NCI-H2029 (cell line): ENCODE results near the gene SPOCK1.

Source experiments
- DNase-seq: peaks from one replicate; lab custom pipeline; 2025; lab: John Stamatoyannopoulos, UW

Gene SPOCK1

GRCh38 chr5:137492331-137492730 is 6.8 kb downstream of the SPOCK1 start:
- no peak for DNase-seq

DNA sequence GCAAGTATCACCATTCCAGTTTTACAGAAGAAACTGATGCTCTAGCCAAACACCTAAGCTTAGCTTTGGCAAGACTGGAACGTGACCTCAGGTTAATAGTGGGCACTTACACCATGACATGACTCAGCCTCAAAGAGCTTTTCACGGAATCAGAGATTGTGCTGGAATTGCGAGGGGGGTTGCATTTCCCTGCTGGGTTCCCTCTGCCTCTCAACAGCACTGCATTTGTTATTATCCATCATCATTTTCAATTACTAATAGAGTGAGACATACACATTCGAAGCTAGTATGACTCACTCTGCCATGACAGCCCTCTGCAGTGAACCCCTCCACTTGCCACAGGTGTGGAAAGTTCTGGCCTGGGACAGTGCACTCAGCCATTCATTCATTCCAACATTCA is 8.0 kb downstream of the SPOCK1 start:
- DNase-seq, result no peak

DNA sequence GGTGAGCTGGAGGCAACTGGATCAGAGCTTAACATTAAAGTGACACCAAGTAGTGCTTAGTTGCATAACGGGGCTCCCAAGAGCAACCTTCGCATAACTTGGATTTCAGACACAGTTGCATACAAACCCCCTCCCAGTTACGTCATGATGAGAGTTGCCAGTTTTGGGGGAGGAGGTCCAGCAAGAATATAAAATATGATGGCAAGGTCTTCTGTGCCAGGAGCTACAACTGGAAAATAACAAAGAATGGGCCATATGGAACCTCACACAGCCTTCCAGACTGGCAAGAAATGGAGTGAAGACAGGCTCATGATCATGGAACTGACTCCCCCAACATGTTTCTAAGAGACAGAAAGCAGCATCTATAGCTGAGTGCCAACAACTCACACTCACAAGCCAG is 8.5 kb downstream of the SPOCK1 start:
- no peak for DNase-seq

- DNase-seq, result no peak
Measured at GRCh38 chr5:137488974-137489373, 10.2 kb downstream of the SPOCK1 start.

- no peak for DNase-seq
Measured at GRCh38 chr5:137488516-137488915, 10.6 kb downstream of the SPOCK1 start.

DNA sequence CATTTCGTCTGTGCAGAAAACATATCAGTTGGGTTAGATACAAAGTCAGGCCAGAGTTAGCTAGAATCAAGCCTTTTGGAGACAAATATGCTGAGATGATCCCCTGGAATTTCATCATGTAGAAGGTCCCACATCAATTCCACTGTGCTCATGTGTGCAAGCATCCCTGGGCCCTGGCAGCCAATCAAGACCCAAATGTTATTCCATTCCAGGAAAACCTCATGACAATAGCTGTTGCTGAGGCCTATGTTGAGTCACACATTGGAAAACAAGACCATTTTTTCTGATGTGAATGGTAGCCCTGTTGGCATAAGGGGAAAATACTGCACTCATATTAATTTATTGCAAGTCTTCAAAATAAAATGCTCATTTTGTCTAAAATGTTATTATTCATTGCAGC is 11.5 kb downstream of the SPOCK1 start:
- no peak for DNase-seq

DNA sequence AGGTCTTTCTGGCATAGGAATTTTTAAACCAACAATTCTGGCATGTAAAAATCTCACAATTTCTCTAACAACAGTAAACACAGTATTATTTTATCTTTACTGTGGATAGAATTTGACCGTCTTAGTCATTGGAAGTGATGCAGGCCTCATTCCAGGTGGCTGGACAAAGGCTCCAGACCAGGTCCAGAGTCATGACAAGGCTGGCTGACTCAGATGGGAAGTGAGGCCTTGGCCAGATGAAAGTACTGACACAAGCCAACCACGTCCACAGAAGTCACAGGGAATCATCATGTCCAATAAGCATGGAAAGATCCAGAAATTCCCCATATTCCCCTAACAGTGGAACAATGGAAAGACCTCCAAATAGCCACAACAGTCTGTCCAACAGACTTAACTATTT is 12.4 kb downstream of the SPOCK1 start:
- DNase-seq, result no peak

DNA sequence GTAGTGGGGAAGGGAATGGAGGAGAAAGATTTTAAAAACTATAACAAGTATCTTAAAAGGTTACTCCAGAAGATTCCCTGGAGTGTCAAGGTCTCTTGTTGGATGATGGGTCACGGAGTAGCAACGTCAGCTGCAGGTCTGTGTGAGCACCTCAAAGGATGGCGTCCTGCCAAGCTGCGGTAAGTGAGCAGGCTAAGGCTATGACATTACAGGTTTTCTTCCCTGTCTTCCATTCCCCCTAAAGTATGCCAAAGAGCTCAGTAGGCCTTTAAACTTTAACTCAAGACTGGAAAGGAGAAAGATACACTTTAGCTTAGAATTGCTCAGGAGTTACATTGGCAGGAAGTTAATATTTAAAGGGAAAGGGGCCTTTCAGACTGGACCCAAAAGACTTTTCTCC is 17.5 kb downstream of the SPOCK1 start:
- no peak for DNase-seq

GRCh38 chr5:137478043-137478442 is 21.1 kb downstream of the SPOCK1 start:
- DNase-seq, result no peak

- DNase-seq, result no peak
Measured at GRCh38 chr5:137470921-137471220, 28.3 kb downstream of the SPOCK1 start.

DNA sequence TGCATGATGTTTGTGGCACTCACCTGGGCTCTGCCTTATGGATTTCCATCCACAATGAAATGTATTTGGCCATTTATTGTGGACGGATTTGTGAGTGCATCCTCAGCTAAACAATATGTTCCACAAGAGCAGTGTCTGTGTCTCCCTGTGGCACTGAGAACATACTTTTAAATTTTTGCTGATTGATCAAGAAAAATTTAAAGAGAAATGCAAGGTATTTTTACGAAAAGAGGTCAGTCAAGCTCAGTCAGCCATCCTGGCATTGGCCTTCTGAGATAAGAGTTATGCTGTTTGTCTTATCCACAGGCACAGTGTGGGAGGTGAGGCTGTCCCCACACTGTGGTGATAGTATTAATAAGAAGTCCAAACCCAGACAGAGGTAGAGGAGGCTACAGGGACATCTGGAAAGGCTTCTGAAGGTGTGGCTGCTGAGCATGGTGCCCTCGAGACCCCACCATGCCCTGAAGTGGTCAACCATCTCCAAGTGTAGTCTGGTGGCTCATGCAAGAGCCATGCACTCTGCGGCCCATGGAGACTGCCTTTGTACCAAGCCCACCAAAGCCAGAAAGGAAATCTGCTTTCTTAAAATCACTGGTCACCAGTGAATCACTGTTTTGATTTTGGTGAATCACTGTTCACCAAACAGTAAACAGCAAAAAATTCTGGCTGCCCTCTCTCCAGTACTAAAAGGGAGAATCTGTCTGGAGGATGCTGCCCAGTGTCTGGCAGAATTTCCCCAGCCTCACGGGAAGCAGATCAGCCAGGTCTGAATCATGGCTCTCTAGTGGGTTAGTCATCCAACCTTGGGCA is 28.8 kb downstream of the SPOCK1 start:
- no peak for DNase-seq

GRCh38 chr5:137466889-137467288 is 32.2 kb downstream of the SPOCK1 start:
- DNase-seq, result no peak

GRCh38 chr5:137465930-137466329 is 33.2 kb downstream of the SPOCK1 start:
- DNase-seq, result no peak

- no peak for DNase-seq
Measured at GRCh38 chr5:137462816-137463520, 36.2 kb downstream of the SPOCK1 start.

DNA sequence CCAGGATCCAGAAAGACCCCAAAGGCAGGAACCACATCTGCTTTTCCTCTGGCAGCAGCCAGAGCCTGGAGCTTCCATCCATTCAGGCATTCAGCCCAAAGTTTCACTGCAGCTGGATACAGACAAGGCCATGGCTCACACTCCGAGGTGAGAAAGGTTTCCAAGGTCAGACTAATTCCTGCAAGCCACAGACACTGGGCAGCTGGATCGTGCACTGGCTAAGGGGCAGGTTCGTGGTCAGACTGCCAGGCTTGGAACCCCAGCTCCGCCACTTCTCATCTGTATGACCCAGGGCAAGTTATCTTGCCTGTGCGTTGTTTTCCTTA is 36.9 kb downstream of the SPOCK1 start:
- DNase-seq, result no peak

DNA sequence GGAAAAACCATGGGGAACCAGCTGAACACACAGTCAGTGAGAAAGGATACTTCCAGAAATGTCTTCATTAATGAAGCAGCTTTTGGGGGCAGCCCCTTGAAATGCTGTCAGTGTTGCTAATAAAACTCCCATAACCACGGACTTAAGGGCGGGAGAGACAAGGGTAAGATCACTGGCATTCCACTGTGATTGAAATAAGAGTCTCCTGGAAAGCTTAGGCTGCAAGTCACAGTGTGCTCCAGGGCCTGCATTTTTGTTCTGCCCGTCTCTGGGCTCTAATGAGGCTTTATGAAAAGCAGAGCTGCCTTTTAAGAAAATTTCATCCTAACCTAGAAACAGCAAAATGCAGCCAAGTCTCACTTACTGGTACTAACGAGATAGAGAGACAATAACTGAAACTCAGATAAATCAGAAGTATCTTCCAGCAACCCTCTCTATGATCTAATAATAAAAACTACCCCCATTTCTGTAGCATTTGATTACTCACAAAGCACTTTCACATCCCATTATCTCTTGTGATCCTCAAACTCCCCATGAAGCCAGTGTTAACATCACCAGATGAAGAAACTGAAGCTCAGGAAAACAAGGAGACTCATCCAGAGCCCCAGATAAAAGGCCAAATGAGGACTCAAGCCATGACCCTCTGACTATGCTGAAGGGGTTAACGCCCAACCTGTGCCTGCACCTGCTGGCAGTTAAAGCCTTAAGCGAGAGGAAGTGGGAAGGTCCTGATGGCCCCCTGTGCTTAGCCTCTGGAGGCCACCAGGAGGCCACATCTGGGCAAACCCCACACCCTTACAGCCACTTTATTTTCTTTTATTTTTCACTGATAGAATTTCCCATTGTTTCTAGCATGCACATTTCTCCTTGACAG is 37.5 kb downstream of the SPOCK1 start:
- no peak for DNase-seq

GRCh38 chr5:137454671-137455070 is 44.5 kb downstream of the SPOCK1 start:
- DNase-seq, result no peak

DNA sequence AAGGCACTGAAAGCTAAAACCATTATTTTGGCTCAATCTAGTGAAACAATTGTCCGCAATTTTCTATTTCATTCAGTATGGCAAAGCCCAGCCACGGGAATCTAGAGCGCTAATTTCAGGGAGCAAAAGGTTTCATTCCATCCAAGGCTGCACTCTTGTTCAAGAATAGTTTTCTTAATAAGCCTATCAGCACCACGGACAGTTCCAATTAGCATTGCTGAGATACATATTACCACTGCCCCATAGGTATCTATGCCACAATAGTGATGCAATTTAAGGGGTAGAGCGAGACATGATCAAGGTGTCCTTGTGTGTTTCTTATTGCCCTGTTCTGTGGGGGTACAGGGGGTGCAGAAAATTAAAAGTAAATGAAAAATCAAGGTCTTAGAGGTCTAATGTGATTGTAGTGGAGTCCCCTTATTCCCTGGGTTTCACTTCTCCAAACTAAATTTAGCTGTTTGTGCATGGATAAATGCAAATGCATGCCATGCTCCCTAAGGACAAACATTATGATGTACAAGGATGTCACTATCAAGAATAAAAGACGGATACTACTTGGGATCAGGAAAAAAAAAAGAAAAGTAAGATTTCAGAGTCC is 45.5 kb downstream of the SPOCK1 start:
- no peak for DNase-seq

DNA sequence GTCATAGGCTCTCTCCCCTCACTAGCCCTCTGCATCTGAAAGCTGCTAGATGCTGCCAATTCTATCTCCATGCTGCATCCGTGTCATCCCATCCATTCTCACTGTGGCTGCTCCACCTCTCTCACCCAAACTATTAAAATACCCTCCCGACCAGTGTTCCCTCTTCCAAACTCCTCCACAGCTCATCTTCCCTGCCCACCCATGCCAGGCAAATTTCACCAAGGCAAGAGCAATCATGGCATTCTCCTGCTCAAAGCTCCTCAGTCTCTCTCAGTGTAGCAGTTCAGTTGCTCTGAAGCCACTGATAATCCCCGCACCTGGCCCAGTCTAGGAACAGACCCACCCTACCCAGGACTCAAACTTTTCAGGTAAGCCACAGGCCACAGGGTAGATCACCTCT is 48.4 kb downstream of the SPOCK1 start:
- DNase-seq, result no peak

- no peak for DNase-seq
Measured at GRCh38 chr5:137448868-137449267, 50.3 kb downstream of the SPOCK1 start.

DNA sequence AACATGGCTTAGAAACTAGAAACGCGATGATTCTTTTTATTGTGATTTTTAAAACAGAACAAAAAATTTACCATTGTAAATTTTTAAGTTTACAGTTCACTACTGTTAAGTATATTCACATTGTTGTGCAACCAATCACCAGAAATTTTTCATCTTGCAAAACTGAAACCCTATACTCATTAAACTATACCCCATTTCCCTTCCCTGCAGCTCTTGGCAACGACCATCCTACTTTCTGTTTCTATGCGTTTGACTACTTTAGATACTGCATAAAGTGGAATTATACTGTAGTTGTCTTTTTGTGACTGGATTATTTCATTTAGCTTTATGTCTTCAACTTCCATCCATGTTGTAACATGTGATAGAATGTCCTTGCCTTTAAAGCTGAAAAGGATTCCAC is 52.5 kb downstream of the SPOCK1 start:
- no peak for DNase-seq

DNA sequence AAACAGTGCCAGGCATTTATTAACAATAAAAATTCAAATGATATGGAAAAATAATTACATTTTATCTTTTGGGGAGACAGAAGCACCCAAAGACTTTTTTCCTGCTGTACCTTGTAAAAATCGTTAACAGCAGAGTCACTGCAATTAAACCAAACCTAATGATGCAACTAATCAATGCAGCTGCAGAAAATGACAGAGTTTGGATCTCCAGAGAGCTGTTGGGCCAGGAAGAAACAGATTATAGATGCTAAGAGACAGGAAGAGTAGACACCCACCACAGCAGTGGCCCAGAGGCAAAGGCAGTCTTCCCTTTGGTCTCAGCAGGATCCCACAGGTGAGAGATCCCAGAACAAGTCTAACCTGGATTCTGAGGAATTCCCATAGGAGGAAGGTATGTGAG is 53.0 kb downstream of the SPOCK1 start:
- DNase-seq, result no peak

DNA sequence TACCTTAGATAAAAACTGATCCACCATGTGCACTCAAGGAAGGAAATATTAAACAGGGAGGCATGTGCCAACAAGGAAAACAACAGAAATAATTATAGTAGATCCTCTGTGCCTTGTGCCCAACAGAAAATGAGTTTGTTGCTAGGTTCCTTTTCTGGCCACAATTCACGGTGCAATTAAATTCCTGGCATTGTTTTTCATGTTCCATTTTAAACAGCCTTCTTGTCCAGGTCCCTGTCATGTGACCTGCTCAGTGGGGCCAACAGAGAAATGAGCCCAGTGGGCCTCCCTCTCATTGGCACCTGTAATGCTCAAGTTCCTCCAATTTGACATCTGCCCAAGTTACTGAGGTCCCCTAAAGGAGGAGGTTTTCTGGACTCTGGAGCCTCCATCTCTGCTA is 56.5 kb downstream of the SPOCK1 start:
- DNase-seq, result peak; percentile 6
